ENCODE measurements around the gene CHRNA4. TPM values are rescaled to one million over a fixed set of nuclear protein-coding genes. Genes with fewer than 3 reads are reported as not detected.

Gene CHRNA4
- total and polyA plus RNA-seq, 9 of the 15 experiments (the other 6 are each of a cell fraction or from before 2014, with no cell fraction given): not detected

GRCh38 chr20:63397946-63398450 is 36.8 kb upstream of the CHRNA4 start:
- Histone ChIP-seq H3K9ac (ENCODE audit: insufficient read depth in 1 of 2, low read depth in 2 of 2, low read length in 2 of 2) (no peak overlapping the region), H4K20me1 (replicated peaks; ENCODE audit: control insufficient read depth, insufficient read depth, low read length) (peaks cover 17% of the 10 kb centered on the region), H3K79me2 (ENCODE audit: control insufficient read depth, insufficient read depth, low read length) (no peaks in the 10 kb centered on the region), H3K27ac (ENCODE audit: extremely low read depth, low read depth, low read length) (no peak overlapping the region), H2AFZ (ENCODE audit: low read depth, low read length) (no peak overlapping the region), H3K4me3 (no peak overlapping the region), H3K9me1 (ENCODE audit: control insufficient read depth, insufficient read depth, low read length) (no peaks in the 10 kb centered on the region), H3K4me1 (replicated peaks in 1 of 2; ENCODE audit: control insufficient read depth in 2 of 2, insufficient read depth in 2 of 2, low read length in 2 of 2) (peaks cover 0 to 23% of the 10 kb centered on the region in 2 experiments; a peak in 2 of 5 replicates), H3K4me2 (ENCODE audit: insufficient read depth, low read length) (no peak overlapping the region), H3K27me3 (ENCODE audit: control insufficient read depth in 2 of 2, insufficient read depth in 2 of 2, low read length in 2 of 2) (peaks cover 9 to 80% of the 10 kb centered on the region in 2 experiments; a peak in 4 of 5 replicates), H3K9me3 (replicated peaks; ENCODE audit: control insufficient read depth, insufficient read depth, low read depth, low read length) (no peaks in the 10 kb centered on the region), H3K36me3 (ENCODE audit: control insufficient read depth, insufficient read depth, low read length) (no peaks in the 10 kb centered on the region)
- no peak for DNase-seq (ENCODE audit: extremely low read depth in 1 of 4, low spot score in 3 of 4)
- FAIRE-seq: no peak
- TF ChIP-seq STAT5A (IDR thresholded peaks at IDR 0.05; ENCODE audit: borderline replicate concordance, low read length): no peak
- CTCF ChIA-PET (ENCODE audit: low intra/inter-chr PET ratio): no interaction called here
- in situ Hi-C loops (cut with MboI) (no loop called here), intact Hi-C loops (cut with micrococcal nuclease) (no loop called here)
- 2% methylated on average over 18 of the region's 25 CpGs for WGBS (ENCODE audit: insufficient coverage, low coverage, missing lambda C conversion rate)
- ATAC-seq: no peak
- POLR2A ChIA-PET: no interaction called here
- no TSS peak for BruUV-seq (replicated peaks)

DNA sequence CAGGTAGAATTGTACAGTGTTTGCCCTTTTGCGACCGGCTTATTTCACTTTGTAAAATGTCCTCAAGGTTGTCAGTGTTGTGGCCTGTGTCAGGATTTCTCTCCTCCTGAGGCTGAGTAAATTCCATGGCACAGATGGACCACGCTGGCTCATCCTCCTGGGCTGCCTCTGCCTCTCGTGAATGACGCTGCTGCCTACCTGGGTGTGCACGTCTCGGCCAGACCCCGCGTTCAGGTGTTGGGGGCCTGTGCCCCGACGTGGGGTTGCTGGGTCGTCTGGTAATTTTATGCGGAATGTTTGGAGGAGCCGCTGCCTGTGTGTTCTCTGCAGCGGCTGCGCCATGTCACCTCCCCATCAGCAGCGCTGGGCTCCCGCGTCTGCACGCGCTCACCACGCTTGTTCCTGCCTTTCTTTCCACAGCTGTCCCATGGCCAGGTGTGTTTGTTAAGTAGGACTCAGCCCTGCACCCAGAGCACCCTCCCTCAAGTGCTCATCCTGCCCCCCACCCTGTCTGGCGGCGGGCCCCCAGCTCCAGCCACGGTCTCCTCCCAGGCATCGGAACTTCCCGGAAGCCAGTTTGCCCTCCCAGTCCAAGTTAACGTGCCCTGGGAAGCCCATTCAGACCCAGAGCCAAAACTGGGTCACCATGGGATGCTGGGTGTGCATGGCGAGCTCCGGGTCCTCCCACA is 36.1 kb upstream of the CHRNA4 start:
- no peaks in the 10 kb centered on the region for H3K9me3 ChIP-seq (replicated peaks; ENCODE audit: control insufficient read depth, insufficient read depth, low read depth, low read length)
- POLR2A ChIA-PET: no interaction called here
- H3K27ac ChIP-seq (ENCODE audit: extremely low read depth, low read depth, low read length): no peak overlapping the region
- H3K27me3 ChIP-seq (ENCODE audit: control insufficient read depth in 2 of 2, insufficient read depth in 2 of 2, low read length in 2 of 2): peaks cover 9 to 80% of the 10 kb centered on the region in 2 experiments; a peak in 4 of 5 replicates
- H3K4me1 ChIP-seq (replicated peaks in 1 of 2; ENCODE audit: control insufficient read depth in 2 of 2, insufficient read depth in 2 of 2, low read length in 2 of 2): peaks cover 0 to 23% of the 10 kb centered on the region in 2 experiments; a peak in 2 of 5 replicates
- no TSS peak for BruUV-seq (replicated peaks)
- H3K79me2 ChIP-seq (ENCODE audit: control insufficient read depth, insufficient read depth, low read length): no peaks in the 10 kb centered on the region
- intact Hi-C loops (cut with micrococcal nuclease): no loop called here
- no peak for DNase-seq (ENCODE audit: extremely low read depth in 1 of 4, low spot score in 3 of 4)
- H4K20me1 ChIP-seq (replicated peaks; ENCODE audit: control insufficient read depth, insufficient read depth, low read length): peaks cover 17% of the 10 kb centered on the region
- 6% methylated on average over 26 of the region's 30 CpGs for WGBS (ENCODE audit: insufficient coverage, low coverage, missing lambda C conversion rate)
- H3K9me1 ChIP-seq (ENCODE audit: control insufficient read depth, insufficient read depth, low read length): no peaks in the 10 kb centered on the region
- H3K4me2 ChIP-seq (ENCODE audit: insufficient read depth, low read length): no peak overlapping the region
- no peak for FAIRE-seq
- H3K36me3 ChIP-seq (ENCODE audit: control insufficient read depth, insufficient read depth, low read length): no peaks in the 10 kb centered on the region
- no peak overlapping the region for H3K9ac ChIP-seq (ENCODE audit: insufficient read depth in 1 of 2, low read depth in 2 of 2, low read length in 2 of 2)
- H2AFZ ChIP-seq (ENCODE audit: low read depth, low read length): no peak overlapping the region
- no peak for ATAC-seq
- H3K4me3 ChIP-seq: no peak overlapping the region
- in situ Hi-C loops (cut with MboI): no loop called here
- CTCF ChIA-PET (ENCODE audit: low intra/inter-chr PET ratio): no interaction called here
- no peak for TF ChIP-seq FOSL1 (tag; conservative IDR thresholded peaks at IDR 0.05)
- TF ChIP-seq BRD9 (IDR thresholded peaks at IDR 0.05; ENCODE audit: low read depth, partially characterized antibody): no peak
- TF ChIP-seq FOXK1 (CRISPR knock-in tag; IDR thresholded peaks at IDR 0.05; ENCODE audit: borderline replicate concordance): no peak
- no peak for TF ChIP-seq ZNF280A (IDR thresholded peaks at IDR 0.05; ENCODE audit: low read depth, partially characterized antibody)
- TF ChIP-seq CTBP1 (IDR thresholded peaks at IDR 0.05; ENCODE audit: borderline replicate concordance): no peak
- TF ChIP-seq ZNF780A (CRISPR knock-in tag; IDR thresholded peaks at IDR 0.05): no peak
- TF ChIP-seq EWSR1 (IDR thresholded peaks at IDR 0.05; ENCODE audit: borderline replicate concordance, low read depth, partially characterized antibody): no peak
- TF ChIP-seq CCAR2 (IDR thresholded peaks at IDR 0.05; ENCODE audit: low read depth, low read length): no peak
- TF ChIP-seq ZNF785 (CRISPR knock-in tag; IDR thresholded peaks at IDR 0.05): no peak
- TF ChIP-seq KAT2B (IDR thresholded peaks at IDR 0.05; ENCODE audit: low read depth, low read length): no peak
- TF ChIP-seq, protein P1, sequence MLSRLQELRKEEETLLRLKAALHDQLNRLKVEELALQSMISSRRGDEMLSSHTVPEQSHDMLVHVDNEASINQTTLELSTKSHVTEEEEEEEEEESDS (CRISPR knock-in tag; IDR thresholded peaks at IDR 0.05): no peak

Measured in K562 (cell line).